GM10248 (cell line): Measurements from ENCODE around the gene DCUN1D2.
"Not testable (repeated sequence)": the region's sequence is repeated elsewhere in the genome, so short reads cannot be mapped to it uniquely, and the experiment has no call there.

Experiments used
- CTCF ChIA-PET: fragments of 300-600 bp; sonication (Branson Sonifier 250); formaldehyde crosslinking; extraction: SDS; loops from one replicate; lab custom pipeline; 2021; ENCODE audit warnings: antibody characterized with exemption; lab: Yijun Ruan, JAX
- POLR2A ChIA-PET: fragments of 350-650 bp; sonication (Branson Sonifier 250); formaldehyde crosslinking; extraction: SDS; loops from one replicate; lab custom pipeline; 2020; ENCODE audit warnings: antibody characterized with exemption; lab: Yijun Ruan, JAX
- DNase-seq: peaks from one replicate; pipeline ENCODE4 v3.0.0; 2012; ENCODE audit errors: extremely low spot score
- TF ChIP-seq, protein P1 (sequence below): IDR thresholded peaks from 2 replicates; pipeline ENCODE4 v1.5.1; 2012; ENCODE audit warnings: mild to moderate bottlenecking, low read depth; ENCODE audit errors: extremely low read depth, missing control alignments, control extremely low read depth

The DCUN1D2 gene

GRCh38 chr13:113476811-113477210, 13.7 kb downstream of the DCUN1D2 start:
- POLR2A ChIA-PET = no interaction called here

GRCh38 chr13:113475911-113476310, 14.6 kb downstream of the DCUN1D2 start:
- ChIA-PET POLR2A (no interaction called here), CTCF (no interaction called here)
- TF ChIP-seq, protein P1, sequence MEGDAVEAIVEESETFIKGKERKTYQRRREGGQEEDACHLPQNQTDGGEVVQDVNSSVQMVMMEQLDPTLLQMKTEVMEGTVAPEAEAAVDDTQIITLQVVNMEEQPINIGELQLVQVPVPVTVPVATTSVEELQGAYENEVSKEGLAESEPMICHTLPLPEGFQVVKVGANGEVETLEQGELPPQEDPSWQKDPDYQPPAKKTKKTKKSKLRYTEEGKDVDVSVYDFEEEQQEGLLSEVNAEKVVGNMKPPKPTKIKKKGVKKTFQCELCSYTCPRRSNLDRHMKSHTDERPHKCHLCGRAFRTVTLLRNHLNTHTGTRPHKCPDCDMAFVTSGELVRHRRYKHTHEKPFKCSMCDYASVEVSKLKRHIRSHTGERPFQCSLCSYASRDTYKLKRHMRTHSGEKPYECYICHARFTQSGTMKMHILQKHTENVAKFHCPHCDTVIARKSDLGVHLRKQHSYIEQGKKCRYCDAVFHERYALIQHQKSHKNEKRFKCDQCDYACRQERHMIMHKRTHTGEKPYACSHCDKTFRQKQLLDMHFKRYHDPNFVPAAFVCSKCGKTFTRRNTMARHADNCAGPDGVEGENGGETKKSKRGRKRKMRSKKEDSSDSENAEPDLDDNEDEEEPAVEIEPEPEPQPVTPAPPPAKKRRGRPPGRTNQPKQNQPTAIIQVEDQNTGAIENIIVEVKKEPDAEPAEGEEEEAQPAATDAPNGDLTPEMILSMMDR = no peak
- no peak for DNase-seq

More at GRCh38 chr13:113476811-113477210, 13.7 kb downstream of the DCUN1D2 start:
- TF ChIP-seq, protein P1 = no peak
- CTCF ChIA-PET = interaction anchor here (1.1 kb wide), 1 partner anchor 12 kb away, joined by 4 read pairs; no protein-coding TSS in a partner anchor
- DNase-seq = no peak

- POLR2A ChIA-PET = no interaction called here
- DNase-seq = no peak
- CTCF ChIA-PET = no interaction called here
- TF ChIP-seq, protein P1 = no peak
Measured at GRCh38 chr13:113475280-113475679, 15.2 kb downstream of the DCUN1D2 start.

GRCh38 chr13:113474179-113474578, 16.3 kb downstream of the DCUN1D2 start:
- CTCF ChIA-PET = interaction anchor here (1.5 kb wide), 1 partner anchor 10 kb away, joined by 6 read pairs; no protein-coding TSS in a partner anchor
- POLR2A ChIA-PET = no interaction called here
- DNase-seq = no peak
- TF ChIP-seq, protein P1 = no peak

DNA sequence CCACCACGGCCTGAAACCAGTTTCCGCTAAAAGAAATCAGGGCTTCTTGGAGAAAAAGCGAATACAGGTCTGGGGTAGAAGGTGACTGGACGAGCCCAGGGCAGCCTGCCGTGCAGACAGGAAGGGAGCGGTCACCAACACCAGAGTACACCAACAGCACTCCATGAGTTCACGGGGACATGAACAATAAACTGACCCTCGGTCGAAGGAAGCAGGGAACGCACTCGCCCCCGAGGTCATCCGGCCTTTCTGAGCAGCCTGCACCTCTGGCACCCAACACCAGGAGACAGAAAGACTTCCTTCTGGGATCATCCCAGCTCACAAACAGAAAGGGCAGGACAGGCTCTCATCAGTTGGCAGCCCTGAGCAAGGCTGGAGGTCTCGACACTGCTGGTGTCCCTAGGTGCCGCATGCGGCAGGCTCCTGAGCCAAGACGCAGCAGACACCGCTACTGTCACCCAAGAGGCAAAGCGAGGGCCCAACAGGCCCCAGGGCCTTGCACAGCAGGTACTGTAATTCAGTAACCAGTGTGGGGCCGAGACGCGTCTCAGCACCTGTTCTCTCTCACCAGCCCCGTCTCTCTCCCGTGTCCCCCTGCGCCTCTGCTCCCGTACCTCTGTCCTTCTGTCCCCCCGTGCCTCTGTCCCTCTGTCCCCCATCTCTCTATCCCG, 18.0 kb downstream of the DCUN1D2 start:
- TF ChIP-seq, protein P1 = no peak
- DNase-seq = no peak
- ChIA-PET CTCF (no interaction called here), POLR2A (no interaction called here)

- ChIA-PET CTCF (no interaction called here), POLR2A (no interaction called here)
- TF ChIP-seq, protein P1 = no peak
- DNase-seq = no peak
Measured at GRCh38 chr13:113471844-113472243, 18.7 kb downstream of the DCUN1D2 start.

DNA sequence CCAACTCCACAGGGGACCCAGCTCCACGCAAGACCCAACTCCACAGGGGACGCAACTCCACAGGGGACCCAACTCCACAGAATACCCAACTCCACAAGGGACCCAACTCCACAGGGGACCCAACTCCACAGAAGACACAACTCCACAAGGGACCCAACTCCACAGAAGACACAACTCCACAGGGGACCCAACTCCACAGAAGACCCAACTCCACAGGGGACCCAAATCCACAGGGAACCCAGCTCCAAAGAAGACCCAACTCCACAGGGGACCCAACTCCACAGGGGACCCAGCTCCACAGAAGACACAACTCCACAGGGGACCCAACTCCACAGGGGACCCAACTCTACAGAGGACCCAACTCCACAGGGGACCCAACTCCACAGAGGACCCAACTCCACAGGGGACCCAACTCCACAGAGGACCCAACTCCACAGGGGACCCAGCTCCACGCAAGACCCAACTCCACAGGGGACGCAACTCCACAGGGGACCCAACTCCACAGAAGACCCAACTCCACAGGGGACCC, 19.8 kb downstream of the DCUN1D2 start:
- POLR2A ChIA-PET, DNase-seq, CTCF ChIA-PET: not testable (repeated sequence)
